ENCODE data around the gene AMDHD2.
"Not testable (repeated sequence)": the region's sequence is repeated elsewhere in the genome, so short reads cannot be mapped to it uniquely, and the experiment has no call there.

The AMDHD2 gene

GRCh38 chr16:2520097-2520783 is at the start of gene AMDHD2:
Gene AMDHD2 (plus strand): TSS chr16:2520371. CDS start chr16:2520459, 88 bp downstream.
- peak; percentile 93 for DNase-seq

GRCh38 chr16:2470603-2471015 is 49.6 kb upstream of the AMDHD2 start:
- no peak for DNase-seq

- DNase-seq: peak; percentile 88
These were observed 49.0 kb upstream of the AMDHD2 start, which contains the start of gene NTN3 for GRCh38 chr16:2471016-2471652. Gene NTN3 (plus strand): TSS chr16:2471297. CDS start chr16:2471702, 405 bp downstream.

GRCh38 chr16:2471653-2472487 is 48.3 kb upstream of the AMDHD2 start:
- DNase-seq: no peak

- DNase-seq: no peak
These were observed 47.7 kb upstream of the AMDHD2 start for GRCh38 chr16:2472488-2472864.

GRCh38 chr16:2472885-2473445 is 47.2 kb upstream of the AMDHD2 start:
- no peak for DNase-seq

- no peak for DNase-seq
These were observed 46.7 kb upstream of the AMDHD2 start for GRCh38 chr16:2473446-2473926.

GRCh38 chr16:2473999-2474876 is 45.9 kb upstream of the AMDHD2 start:
- peak; percentile 66 for DNase-seq

- peak; percentile 92 for DNase-seq
These were observed 45.2 kb upstream of the AMDHD2 start, which contains the start of gene TBC1D24 for GRCh38 chr16:2474877-2475412. Gene TBC1D24 (plus strand): TSS chr16:2475127. CDS start chr16:2496149, 21,022 bp downstream.

- DNase-seq: no peak
These were observed 44.5 kb upstream of the AMDHD2 start for GRCh38 chr16:2475413-2476344.

- DNase-seq: no peak
These were observed 43.8 kb upstream of the AMDHD2 start for GRCh38 chr16:2476345-2476720.

GRCh38 chr16:2476741-2477140 is 43.4 kb upstream of the AMDHD2 start:
- DNase-seq: no peak

- DNase-seq: no peak
These were observed 42.8 kb upstream of the AMDHD2 start for GRCh38 chr16:2477327-2477726.

GRCh38 chr16:2478279-2478678 is 41.9 kb upstream of the AMDHD2 start:
- no peak for DNase-seq

- DNase-seq: not testable (repeated sequence)
These were observed 40.2 kb upstream of the AMDHD2 start for GRCh38 chr16:2479996-2480395.

- no peak for DNase-seq
These were observed 39.2 kb upstream of the AMDHD2 start for GRCh38 chr16:2480948-2481347.

GRCh38 chr16:2481676-2482075 is 38.5 kb upstream of the AMDHD2 start:
- DNase-seq: no peak

- no peak for DNase-seq
These were observed 37.9 kb upstream of the AMDHD2 start for GRCh38 chr16:2482249-2482648.

- DNase-seq: peak; percentile 81
These were observed 37.2 kb upstream of the AMDHD2 start for GRCh38 chr16:2482708-2483534.

Measured in right forelimb (tissue), 1 donor.